ENCODE measurements around the gene MAP6D1.
A peak's percentile ranks its signal among the peaks of the same experiment; 100 is the strongest.
"Not testable (repeated sequence)": the region's sequence is repeated elsewhere in the genome, so short reads cannot be mapped to it uniquely, and the experiment has no call there.

The MAP6D1 gene

DNA sequence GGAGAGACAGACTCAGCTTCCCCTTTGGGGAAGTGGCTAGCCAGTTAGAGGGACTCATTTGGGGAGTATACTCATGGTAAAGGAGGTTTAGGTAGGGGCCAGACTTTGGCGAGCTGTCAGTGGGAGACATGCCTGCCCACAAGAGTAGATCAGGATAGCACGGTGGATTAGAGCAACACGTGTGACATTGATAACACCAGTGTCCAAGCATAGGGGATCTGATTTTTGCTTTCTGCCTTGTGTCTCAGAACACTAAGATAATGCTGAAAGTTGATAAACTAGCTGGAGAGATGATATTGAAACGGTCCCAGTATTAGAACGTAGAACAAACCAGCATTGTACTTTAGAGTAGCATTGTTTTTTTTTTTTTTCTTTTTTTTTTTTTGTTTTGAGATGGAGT is 25.9 kb downstream of the MAP6D1 start:
- no peak for DNase-seq (ENCODE audit: low read depth)

DNA sequence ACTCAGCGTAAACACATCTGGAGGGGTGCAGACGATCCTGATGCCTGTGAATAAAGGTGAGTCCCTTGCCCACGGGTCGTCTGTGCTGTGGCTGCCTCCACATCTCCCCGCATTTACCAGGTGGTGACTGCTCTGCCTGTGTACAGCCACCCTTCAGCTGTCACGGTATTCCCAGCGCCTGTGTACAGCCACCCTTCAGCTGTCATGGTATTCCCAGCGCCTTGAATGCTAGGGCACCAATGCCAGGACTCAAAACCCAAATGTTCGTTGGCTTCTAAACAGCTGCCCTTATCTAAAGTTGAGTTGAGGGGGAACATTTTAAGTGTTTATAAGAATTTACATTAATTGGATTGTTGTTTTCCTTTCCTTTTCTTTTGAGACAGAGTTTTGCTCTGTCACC is 27.4 kb downstream of the MAP6D1 start:
- no peak for DNase-seq (ENCODE audit: low read depth)

DNA sequence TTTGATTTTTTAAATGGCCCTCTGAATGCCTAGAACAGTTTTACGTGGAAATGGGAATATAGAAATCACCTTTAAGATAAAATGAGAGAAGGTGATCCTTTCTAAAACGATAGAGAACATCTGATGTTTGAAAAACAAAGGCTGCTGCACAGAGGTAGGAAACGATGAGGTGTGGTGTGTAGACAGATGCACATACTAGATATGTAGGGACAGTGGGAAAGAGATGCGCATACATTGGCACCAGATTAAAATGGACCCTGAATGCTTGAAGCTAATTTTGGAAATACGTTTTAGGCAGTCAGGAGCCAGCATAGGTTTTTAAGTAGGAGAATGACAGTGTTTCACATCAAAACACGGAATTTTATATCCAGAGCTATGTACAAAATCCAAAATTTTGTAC is 29.0 kb downstream of the MAP6D1 start:
- no peak for DNase-seq (ENCODE audit: low read depth)

- DNase-seq (ENCODE audit: low read depth): no peak
Measured at GRCh38 chr3:183794452-183794851, 30.9 kb downstream of the MAP6D1 start.

DNA sequence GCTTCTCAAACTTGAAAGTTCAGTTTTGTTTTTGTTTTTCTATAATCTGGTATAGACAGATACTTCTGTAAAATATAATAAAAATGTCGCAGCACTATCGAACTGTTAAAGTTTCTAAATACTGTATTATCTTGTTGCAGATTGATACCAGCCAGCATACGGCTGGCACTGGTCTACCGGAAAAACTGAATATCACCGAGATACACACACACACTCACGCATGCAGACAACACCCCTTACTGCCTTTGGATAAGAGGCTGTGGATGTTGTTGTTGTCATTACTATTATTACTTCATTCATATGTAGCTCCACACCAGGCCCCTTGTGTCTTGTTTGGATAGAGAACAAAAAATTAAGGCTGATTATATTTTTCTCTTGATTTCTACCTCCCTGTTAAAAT is 32.4 kb downstream of the MAP6D1 start:
- DNase-seq (ENCODE audit: low read depth): no peak

GRCh38 chr3:183790700-183791099 is 34.7 kb downstream of the MAP6D1 start:
- no peak for DNase-seq (ENCODE audit: low read depth)

DNA sequence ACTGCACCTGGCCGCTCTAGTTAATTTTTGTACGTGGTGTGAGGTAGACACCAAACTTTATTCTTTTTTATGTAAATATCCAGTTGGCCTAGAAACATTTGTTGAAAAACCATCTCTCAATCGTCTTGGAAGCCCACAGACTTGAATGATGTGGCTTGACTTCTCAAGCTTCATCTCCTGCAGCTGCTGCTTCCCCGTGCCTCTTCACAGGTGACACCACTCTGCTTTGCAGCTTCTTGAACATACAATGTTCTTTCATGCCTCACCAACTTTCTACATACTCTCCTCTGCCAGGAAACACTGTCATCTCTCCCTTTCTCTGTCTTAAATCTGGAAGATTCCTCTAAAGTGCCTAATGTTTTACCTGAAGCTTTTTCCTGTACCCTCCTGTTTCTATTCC is 35.6 kb downstream of the MAP6D1 start:
- no peak for DNase-seq (ENCODE audit: low read depth)

GRCh38 chr3:183784503-183784902 is 40.9 kb downstream of the MAP6D1 start:
- DNase-seq (ENCODE audit: low read depth): not testable (repeated sequence)

DNA sequence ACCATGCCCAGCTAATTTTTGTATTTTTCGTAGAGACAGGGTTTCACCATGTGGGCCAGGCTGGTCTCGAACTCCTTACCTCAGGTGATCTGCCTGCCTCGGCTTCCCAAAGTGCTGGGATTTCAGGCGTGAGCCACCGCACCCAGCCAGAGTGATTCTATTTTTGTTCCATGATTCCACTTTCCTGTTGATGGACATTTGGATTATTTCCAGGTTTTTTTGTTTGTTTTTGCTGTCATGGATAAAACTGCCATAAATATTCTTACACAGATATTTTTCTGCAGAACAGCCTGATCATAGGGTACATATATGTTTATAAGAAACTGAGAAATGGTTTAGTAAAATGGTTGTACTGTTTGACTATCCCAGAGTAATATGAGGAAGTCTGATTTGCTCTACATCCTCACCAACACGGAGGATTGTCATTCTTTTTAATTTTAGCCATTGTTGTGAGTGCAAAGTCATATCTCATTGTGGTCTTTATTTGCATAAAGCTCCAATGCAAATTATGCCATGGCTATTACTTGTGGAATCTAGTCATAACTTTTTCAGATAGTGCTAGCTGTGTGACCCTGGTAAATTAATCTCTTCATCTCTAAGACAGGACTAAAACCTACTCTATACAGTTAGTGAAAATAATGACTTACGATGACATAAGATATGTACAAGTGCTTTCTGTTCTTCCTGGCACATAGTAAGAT is 42.7 kb downstream of the MAP6D1 start:
- DNase-seq (ENCODE audit: low read depth): no peak

DNA sequence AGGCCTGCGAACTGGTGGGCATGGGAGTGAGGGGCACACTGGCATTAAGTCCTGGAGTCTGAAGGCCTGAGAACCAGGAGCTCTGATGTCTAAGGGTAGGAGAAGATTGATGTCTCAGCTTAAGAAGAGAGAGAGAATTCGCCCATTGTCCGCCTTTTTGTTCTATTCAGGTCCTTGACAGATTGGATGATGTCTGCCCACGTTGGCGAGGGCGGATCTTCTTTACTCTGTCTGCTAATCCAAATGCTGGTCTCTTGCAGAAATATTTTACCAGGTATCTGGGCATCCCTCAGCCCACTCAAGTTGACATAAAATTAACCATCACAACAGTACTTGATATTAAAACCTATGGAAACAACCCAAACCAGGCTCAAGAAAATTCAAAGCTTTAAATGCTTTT is 44.1 kb downstream of the MAP6D1 start:
- DNase-seq (ENCODE audit: low read depth): no peak

GRCh38 chr3:183779896-183780465 is 45.4 kb downstream of the MAP6D1 start:
- peak; percentile 72 for DNase-seq (ENCODE audit: low read depth)

DNA sequence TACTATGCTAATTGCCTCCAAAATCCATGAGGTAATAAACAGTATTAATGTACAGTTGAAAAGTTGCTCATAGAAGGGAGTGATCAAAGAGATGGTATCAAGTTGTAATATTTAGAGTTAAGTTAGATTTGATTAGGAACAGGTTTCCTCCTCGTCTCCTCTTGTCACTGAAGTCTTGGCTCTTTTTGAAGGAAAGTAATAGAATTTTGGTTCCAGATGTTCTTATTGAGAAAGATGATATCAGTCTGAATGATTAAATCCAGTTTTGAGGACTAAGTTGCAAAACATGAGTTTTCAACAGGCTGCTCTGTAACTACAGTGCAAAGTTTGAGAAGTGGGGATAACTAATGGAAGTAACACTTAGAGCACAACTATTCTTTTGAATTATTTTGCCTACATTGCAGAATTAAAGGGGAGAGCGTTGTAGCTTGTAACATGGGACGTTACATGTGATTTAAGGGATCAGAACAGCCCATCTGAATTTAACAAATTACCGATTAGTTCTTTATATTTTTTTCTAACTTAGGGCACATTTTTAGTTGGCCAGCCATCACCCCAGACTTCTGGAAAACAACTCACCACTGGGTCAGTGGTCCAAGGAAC is 48.3 kb downstream of the MAP6D1 start:
- DNase-seq (ENCODE audit: low read depth): no peak

DNA sequence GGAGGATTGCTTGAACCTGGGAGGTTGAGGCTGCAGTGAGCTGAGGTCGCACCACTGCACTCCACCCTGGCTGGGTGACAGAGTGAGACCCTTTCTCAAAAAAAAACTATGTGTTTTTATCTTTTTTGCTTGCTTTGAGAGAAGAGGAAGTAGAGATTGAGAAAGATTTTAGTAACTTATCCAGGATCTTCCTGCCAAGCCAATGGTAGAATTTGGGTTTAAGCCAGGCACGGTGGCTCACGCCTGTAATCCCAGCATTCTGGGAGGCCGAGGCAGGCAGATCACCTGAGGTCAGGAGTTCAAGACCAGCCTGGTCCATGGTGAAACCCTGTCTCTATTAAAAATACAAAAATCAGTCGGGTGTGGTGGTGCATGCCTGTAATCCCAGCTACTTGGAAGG is 48.9 kb downstream of the MAP6D1 start:
- DNase-seq (ENCODE audit: low read depth): not testable (repeated sequence)

DNA sequence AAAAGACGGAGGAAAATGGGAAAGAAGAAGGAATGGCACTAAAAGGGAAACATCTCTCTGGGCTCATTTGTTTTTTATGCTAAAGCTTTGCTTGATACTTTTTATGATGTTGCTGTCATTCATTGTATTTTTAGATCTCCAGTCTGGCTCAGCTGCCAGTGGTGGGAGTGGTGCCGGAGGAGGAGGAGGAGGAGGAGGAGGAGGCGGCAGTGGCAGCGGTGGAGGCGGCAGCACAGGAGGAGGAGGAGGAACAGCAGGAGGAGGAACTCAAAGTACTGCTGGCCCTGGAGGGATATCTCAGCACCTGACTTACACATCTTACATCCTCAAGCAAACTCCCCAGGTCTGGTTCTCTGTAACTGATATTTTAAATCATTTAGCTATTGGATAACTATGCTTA is 49.6 kb downstream of the MAP6D1 start:
- DNase-seq (ENCODE audit: low read depth): peak; percentile 40

GRCh38 chr3:183774631-183775030 is 50.7 kb downstream of the MAP6D1 start:
- peak; percentile 87 for DNase-seq (ENCODE audit: low read depth)

DNA sequence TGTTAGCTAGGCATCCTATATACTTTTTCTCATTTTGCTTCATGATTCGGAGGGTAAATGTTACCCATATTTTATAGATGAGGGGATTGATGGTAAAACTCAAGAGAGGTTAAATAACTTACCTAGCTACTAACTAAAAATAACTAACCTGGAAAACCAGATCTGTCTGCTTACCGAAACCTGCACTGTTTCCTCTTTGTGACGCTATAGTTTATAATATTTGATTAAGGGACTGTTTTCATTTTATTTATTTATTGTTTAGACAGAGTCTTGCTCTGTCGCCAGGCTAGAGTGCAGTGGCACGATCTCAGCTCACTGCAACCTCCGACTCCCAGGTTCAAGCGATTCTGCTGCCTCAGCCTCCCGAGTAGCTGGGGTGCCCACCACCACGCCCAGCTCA is 55.9 kb downstream of the MAP6D1 start:
- no peak for DNase-seq (ENCODE audit: low read depth)

DNA sequence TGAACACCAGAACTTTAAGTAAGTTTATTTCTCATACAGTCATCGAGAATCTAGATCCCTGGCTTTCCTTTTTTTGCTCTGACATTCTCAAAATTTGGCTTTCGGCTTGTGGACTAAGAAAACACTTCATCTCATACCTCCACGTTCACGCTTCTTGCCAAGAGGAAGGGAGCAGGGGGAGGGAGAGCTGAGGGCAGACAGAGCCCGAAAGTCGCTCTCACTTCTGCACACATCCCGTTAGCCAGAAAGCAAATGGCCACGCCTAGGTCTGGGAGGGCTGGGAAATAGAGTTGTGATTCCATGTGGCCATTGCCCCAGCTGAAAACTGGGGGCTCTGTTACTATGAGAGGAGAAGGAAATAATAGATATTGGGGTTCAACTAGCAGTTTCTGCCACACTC is 57.3 kb downstream of the MAP6D1 start:
- DNase-seq (ENCODE audit: low read depth): no peak

- peak; percentile 83 for DNase-seq (ENCODE audit: low read depth)
Measured at GRCh38 chr3:183766745-183767606, 58.4 kb downstream of the MAP6D1 start.

DNA sequence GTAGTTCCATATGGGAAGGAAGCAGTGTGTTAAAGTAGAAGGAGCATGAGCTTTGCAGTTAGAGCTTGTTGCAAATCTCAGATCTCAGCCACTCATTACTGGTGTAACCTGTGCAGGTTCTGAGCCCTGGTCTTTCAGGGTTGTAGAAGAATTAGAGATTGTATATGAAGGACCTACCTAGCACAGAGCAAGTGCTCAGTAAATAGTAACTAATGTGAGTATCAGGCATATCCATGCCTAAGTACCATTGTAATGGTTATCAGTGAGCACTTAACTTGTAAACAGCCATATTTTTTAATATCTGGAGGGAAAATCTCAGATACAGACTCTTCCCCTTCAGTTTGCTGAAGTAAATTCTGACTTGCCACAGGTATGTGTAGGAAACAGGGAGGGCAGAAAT is 59.3 kb downstream of the MAP6D1 start:
- DNase-seq (ENCODE audit: low read depth): no peak

Measured in iris pigment epithelial cell (primary cell).